Activated gamma-delta T cell treated with anti-CD3 and anti-CD28 coated beads, Interleukin-2, amount 50 U/mL, for 16 hours (primary cell): Measurements from ENCODE around the gene CST11.

Experiments
- DNase-seq: peaks from one replicate; pipeline ENCODE4 v3.0.0-alpha.2; 2020; ENCODE audit warnings: low read depth

The CST11 gene

DNA sequence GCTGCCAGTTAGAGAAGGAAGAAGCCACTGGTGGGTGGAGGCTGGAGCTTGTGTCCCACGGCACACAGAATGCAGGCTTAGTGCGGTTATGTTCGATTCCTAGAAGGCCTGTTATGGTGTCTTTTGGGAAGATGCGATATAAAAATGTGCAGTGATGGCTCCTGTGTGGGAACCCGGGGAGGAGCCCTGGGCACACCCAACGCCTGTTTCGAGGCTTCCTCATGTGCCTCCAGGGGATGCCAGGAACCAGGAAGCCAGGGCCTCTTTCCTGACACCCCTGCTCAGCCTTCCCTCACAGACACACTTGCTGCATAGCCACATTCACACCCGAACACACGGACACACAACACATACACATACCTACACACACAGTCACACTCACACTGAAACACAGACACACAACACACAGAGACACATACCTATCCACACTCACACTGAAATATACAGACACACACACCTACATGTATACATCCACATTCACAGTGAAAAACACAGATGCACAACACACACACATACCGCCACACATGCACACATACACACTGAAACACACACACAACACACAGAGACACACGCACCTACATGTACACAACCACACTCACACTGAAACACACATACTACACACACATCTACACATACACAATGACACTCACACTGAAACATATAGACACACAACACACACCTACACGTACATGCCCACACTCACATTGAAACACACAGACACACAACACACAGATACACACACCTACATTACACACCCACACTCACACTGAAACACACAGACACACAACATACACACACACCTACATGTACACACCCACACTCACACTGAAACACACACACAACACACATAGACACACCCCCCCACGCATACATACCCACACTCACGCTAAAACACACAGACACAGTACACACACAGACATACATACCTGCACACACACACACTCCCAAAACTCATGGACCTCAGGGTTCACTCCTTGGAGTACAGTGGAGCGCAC, 1.2 kb upstream of the CST11 start:
- DNase-seq: no peak

GRCh38 chr20:23451956-23452487, 654 bp downstream of the CST11 start:
- no peak for DNase-seq

DNA sequence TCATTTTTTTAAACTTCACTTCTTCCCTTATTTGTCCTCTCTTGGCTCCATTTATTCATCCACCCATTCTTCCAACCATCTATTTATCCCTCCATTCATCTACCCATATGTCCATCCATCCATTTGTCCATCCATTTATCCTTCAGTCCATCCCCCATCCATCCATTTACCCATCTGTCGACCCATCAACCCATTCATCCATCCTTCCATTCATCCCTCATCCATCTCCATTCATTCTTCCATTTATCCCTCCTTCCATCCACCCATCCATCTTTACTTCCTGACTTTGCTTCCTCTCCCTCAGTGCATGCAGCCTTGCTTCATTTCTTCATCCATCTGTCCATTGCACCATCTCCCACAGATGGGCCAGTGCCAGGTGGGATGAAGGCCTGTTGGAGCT, 1.8 kb downstream of the CST11 start:
- no peak for DNase-seq

- DNase-seq: no peak
These were observed 3.3 kb downstream of the CST11 start for GRCh38 chr20:23449421-23449820.

DNA sequence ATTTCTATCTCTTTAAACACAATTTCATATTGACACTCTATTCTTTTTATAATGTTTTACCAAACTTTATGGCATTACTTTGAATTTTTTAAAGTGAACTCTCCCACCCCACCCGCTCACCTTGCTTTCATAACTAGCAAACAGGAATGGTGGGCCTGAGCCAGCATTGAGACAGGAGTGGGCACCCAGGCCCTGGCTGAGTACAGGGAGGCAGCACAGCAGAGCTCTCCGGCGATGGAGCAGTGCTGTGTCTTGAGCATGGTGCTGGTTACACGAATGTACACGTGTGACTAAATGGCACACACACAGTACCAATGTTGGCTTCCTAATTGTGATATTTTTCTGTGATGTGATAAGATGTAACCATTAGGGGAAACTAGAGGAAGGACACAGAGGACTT, 4.5 kb downstream of the CST11 start:
- no peak for DNase-seq

- DNase-seq: no peak
These were observed 6.2 kb downstream of the CST11 start for GRCh38 chr20:23446505-23446904.

GRCh38 chr20:23445596-23446217, 7.0 kb downstream of the CST11 start:
- DNase-seq: no peak

DNA sequence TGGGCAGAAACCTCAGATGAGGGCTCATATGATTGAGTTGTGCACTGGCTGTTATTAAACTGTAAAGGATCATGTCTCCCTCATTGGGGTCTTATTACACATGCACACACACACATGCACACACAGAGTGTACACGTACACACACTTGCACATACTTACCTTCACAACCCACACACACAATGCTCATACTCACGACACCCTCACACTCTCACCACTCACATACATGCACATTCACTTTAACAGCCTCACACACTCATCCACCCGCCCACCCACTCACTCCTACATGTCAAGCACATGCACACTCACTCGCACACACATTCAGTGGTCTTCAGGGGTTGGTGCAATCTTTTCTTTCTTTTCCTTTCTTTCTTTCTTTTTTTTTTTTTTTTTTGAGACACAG, 7.8 kb downstream of the CST11 start:
- DNase-seq: no peak

DNA sequence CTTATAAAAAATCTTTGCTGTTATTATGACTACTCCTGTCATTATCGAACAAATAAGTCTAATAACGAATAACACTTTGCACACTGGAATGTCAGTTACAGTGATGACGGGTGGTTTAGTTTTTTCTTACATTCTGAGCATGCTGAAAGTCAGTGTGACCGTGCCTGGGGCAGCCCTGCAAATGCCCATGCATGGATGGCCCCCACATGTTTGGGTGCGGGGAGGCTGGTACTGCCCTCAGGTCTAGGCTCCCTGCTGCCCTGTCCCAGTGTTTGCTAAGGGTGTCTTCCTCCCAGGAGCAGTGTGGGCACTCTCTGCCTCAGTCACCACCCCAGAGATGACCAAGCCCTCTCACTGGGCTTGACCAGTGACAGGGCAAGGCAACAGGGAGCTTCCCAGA, 10.2 kb downstream of the CST11 start:
- DNase-seq: no peak

GRCh38 chr20:23441850-23442313, 10.8 kb downstream of the CST11 start:
- DNase-seq: peak; percentile 46

DNA sequence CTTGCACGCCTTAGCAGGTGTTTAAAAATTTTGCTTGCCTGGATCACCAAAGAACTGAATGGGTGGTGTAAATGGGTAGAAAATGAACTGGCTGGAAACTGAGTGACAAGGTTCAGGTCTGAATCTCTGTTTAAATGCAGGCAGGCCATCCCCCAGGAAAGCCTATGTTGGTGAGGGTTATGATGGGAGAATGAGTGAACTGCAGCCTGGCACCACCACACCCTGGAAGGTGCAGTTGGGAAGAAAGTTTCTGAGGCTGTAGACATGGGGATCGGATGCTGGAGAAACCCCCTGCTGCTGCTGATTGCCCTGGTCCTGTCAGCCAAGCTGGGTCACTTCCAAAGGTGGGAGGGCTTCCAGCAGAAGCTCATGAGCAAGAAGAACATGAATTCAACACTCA, 12.7 kb downstream of the CST11 start:
- DNase-seq: no peak

DNA sequence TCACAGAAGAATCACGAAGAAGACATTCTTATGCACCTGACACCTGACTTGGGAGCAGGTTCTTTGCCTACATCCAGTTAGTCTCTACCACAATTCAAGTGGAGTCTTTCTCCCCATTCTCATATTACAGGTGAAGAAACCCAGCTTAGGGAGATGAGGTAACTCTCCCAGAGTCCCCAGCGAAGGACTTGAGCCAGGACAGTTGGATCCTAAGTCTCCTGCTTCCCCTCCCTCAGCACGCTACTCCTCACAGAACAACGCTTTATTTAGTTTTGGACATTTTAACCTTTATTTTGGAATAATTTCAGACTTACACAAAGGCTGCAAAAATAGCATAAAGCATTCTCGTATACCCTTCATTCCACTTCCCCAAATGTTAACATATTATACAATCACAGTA, 14.0 kb downstream of the CST11 start:
- DNase-seq: no peak

DNA sequence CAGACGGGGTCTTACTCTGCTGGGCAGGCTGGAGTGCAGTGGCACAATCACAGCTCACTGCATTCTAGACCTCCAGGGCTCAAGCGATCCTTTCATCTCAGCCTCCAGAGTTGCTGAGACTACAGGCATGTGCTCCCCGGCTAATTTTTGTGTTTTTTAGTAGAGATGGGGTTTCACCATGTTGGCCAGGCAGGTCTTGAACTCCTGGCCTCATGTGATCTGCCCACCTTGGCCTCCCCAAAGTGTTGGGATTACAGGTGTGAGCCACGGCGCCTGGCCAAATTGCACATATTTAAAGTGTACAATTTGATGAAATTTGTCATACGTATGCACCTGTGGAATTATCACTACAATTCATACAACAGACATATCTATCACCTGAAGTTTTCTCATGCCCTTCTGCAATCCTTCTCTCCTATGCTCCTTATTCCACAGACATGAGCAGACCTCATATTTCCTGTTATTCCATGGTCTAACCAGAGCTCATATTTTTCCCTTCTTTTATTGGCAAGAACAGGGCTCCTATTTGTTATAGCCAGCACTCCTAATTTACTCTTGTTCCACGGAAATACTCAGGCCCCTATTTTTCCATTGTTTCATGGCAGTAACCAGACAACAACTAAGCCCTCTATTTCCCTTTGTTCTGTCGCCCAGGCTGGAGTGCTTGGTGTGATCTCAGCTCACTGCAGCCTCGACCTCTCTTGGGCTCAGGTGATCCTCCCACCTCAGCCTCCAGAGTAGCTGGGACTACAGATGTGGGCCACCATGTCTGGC, 15.4 kb downstream of the CST11 start:
- DNase-seq: no peak

- no peak for DNase-seq
These were observed 16.0 kb downstream of the CST11 start for GRCh38 chr20:23436681-23437080.

DNA sequence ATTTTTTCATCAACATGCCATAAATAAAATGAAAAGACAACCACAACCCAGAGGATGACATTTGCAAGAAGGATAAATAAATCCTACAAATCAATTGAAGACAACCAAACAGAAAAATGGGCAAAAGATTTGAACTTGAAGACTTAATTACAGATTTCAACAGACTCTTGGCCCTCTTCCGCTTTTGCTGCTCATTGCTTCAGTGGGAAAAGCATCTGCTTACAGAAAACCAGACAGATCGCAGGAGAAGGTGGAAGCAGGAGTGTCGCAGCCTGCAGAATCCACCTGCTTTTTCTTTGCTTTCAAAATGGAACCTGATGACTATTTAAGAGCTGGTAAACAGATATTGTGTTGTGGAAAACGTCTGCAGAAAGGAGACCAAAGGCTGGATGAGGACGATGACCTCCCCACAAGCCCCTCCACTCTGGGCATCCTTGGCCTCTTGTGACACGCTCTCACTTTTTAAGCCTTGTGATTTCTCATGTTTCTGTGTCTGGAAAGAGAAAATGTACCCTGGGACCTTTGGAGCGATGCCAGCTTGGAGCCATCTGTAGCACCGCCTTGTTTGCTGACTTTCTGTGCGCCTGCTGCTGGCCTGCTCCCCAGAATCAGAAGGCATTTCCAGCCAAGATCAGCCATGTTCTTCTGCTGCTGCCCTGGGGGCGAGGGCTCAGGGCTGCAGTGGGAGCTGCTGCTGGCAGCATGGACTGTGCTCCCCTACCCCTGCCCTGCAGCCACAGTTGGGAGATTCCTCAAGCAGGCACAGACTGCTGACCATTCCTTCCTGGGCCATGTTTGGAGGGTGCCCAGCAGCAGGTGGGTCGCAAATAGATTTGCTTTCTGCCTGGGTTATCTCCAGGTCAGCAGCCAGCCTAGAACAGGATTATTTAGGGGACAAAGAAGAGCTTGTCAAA, 16.8 kb downstream of the CST11 start:
- DNase-seq: no peak

DNA sequence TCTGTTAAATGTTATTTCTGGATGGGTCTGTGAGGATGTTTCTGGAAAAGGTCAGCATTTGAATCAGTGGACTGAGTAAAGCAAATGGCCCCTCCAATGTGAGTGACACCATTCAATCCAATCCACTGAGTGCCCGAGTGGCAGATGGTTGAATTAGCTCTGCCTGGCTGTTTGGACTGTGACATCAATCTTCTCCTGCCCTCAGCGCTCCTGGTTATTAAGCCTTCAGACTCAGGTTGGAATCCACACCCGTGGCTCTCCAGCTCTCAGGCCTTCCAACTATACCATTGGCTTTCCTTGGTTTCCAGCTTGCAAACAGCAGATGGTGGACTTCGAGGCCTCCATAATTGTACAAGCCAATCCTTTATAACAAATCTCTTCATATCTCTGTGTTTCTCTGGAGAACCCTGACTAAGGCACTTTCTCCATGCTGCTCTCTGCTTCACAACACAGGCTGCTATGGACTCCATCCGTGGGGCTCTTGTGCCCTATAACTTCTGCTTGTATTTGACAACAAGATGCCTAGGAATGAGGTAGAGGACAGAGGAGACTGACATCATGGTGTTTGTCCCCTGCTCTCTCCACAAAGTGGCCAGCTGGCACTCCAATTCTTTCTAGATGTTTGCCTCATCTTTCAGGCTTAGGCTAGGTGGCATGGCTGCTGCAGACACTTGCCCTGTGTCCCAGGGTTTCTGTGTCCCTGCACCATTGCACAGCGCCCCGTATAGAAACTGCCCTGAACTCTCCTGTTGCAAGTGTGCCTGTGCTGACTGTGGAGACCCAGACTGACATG, 18.0 kb downstream of the CST11 start:
- DNase-seq: no peak

- no peak for DNase-seq
These were observed 19.0 kb downstream of the CST11 start for GRCh38 chr20:23433628-23434027.

DNA sequence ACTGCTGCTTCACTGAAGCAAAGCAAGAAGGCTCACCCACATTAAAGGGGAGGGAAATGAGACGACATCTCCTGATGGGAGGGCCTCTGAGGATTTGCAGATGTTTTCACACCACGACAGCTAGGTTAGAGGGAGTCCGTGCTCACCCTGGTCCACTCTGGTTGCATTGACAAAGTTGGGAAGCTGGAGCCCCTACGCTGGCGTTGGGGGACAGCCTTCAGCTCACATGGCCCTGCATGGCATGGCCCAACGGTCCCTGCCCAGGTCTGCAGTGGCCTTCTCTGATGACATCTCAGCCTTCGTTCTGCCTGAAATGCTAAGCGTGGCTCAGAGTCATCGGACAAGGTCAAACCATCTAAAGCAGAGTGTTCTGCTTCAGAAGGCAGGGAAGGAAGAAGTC, 27.5 kb downstream of the CST11 start:
- DNase-seq: no peak

- peak; percentile 87 for DNase-seq
These were observed 31.4 kb downstream of the CST11 start, which contains the start of gene NAPB for GRCh38 chr20:23420943-23421931. Gene NAPB (minus strand): TSS chr20:23421488. CDS start chr20:23421402, 86 bp downstream.
